Tibial nerve (tissue), 4 donors: ENCODE data around the gene USP34. TPM values are rescaled to one million over a fixed set of nuclear protein-coding genes. Genes with fewer than 3 reads are reported as not detected.

Source experiments
- DNase-seq, 2 donors: peaks; one replicate each; pipeline ENCODE4 v3.0.0-alpha.2; 2019; ENCODE audit warnings: low spot score in 2 of 2
- H3K27ac ChIP-seq, 4 donors: fragments of 200-600 bp; sonication (generic) in 3 of 4; one replicate each; pipeline ENCODE4 v1.5.1; 2017 to 2019; ENCODE audit warnings: mild to moderate bottlenecking in 1 of 4
- H3K27me3 ChIP-seq, 2 donors: fragments of 200-600 bp; sonication (generic) in 1 of 2; one replicate each; pipeline versions ENCODE4 v1.5.1 to v1.6.0; 2017 to 2019
- H3K36me3 ChIP-seq, 3 donors: fragments of 200-600 bp; sonication (generic); one replicate each; pipeline ENCODE4 v1.5.1; 2018 to 2019
- H3K4me1 ChIP-seq, 4 donors: fragments of 200-600 bp; sonication (generic) in 3 of 4; one replicate each; pipeline ENCODE4 v1.5.1; 2017 to 2019
- H3K4me3 ChIP-seq, 4 donors: fragments of 200-600 bp; sonication (generic) in 3 of 4; one replicate each; pipeline ENCODE4 v1.5.1; 2017 to 2019; ENCODE audit warnings: mild to moderate bottlenecking in 1 of 4, moderate library complexity in 1 of 4
- H3K9me3 ChIP-seq, 4 donors: fragments of 200-600 bp; sonication (generic) in 3 of 4; one replicate each; pipeline ENCODE4 v1.5.1; 2017 to 2019
- EP300 ChIP-seq, 2 donors: sonication (generic); formaldehyde crosslinking; IDR thresholded peaks; one replicate each; pipeline ENCODE4 v1.6.1; 2017; ENCODE audit warnings: antibody characterized with exemption in 2 of 2, mild to moderate bottlenecking in 1 of 2
- POLR2A ChIP-seq, 2 donors: fragments of 450-650 bp; IDR thresholded peaks; one replicate each; pipeline ENCODE4 v1.6.1; 2017; ENCODE audit warnings: antibody characterized with exemption in 2 of 2, mild to moderate bottlenecking in 2 of 2, moderate library complexity in 2 of 2
- WGBS, 2 donors: methylation state at CpG; one replicate each; pipeline ENCODE4 v1.1.5; 2018; 5-methylcytosine and 5-hydroxymethylcytosine counted together
- total RNA-seq, 4 donors: library from RNA; depleted of rRNA; stranded (reverse); fragments of >200 nt; gene quantifications; one replicate each; pipeline ENCODE4 v1.1.0, GENCODE V29; 2016
- TF ChIP-seq, protein P1 (sequence below), 5 experiments: fragments of 200-600 bp in 3 of 5; fragments of 450-650 bp in 2 of 5; sonication (generic) in 3 of 5; IDR thresholded peaks; one replicate each; pipeline ENCODE4 v1.5.1; 2016 to 2019; ENCODE audit warnings: antibody characterized with exemption in 5 of 5, mild to moderate bottlenecking in 3 of 5, moderate library complexity in 2 of 5

USP34 gene
- total RNA-seq, 4 donors from 2014 or later = 114 to 211 (median 148) TPM

GRCh38 chr2:61411109-61411508 is 59.8 kb downstream of the USP34 start:
- Histone ChIP-seq H3K36me3 (peaks cover 0 to 16% (median 0%) of the 10 kb centered on the region in 3 donors), H3K4me1 (peaks cover 0 to 10% (median 0%) of the 10 kb centered on the region in 4 donors), H3K27ac (no peak overlapping the region), H3K9me3 (no peaks in the 10 kb centered on the region), H3K27me3 (no peaks in the 10 kb centered on the region), H3K4me3 (no peak overlapping the region)
- WGBS, 2 donors = 87 to 88% methylated on average over 5 of the region's 5 CpGs
- TF ChIP-seq EP300 (IDR thresholded peaks at IDR 0.05) (no peak), POLR2A (IDR thresholded peaks at IDR 0.05) (no peak)
- TF ChIP-seq, protein P1, sequence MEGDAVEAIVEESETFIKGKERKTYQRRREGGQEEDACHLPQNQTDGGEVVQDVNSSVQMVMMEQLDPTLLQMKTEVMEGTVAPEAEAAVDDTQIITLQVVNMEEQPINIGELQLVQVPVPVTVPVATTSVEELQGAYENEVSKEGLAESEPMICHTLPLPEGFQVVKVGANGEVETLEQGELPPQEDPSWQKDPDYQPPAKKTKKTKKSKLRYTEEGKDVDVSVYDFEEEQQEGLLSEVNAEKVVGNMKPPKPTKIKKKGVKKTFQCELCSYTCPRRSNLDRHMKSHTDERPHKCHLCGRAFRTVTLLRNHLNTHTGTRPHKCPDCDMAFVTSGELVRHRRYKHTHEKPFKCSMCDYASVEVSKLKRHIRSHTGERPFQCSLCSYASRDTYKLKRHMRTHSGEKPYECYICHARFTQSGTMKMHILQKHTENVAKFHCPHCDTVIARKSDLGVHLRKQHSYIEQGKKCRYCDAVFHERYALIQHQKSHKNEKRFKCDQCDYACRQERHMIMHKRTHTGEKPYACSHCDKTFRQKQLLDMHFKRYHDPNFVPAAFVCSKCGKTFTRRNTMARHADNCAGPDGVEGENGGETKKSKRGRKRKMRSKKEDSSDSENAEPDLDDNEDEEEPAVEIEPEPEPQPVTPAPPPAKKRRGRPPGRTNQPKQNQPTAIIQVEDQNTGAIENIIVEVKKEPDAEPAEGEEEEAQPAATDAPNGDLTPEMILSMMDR (IDR thresholded peaks at IDR 0.05) = no peak
- no peak for DNase-seq

GRCh38 chr2:61410185-61410584 is 60.7 kb downstream of the USP34 start:
- TF ChIP-seq EP300 (IDR thresholded peaks at IDR 0.05) = no peak
- no peak for TF ChIP-seq POLR2A (IDR thresholded peaks at IDR 0.05)
- TF ChIP-seq, protein P1 (IDR thresholded peaks at IDR 0.05) = no peak
- H3K36me3 ChIP-seq = peaks cover 0 to 16% (median 0%) of the 10 kb centered on the region in 3 donors
- no peaks in the 10 kb centered on the region for H3K27me3 ChIP-seq
- no peak for DNase-seq
- no peak overlapping the region for H3K27ac ChIP-seq
- peaks cover 0 to 1% (median 0%) of the 10 kb centered on the region in 4 donors for H3K4me1 ChIP-seq
- H3K4me3 ChIP-seq = no peak overlapping the region
- H3K9me3 ChIP-seq = no peaks in the 10 kb centered on the region
- WGBS, 2 donors = 93% methylated on average over 3 of the region's 3 CpGs

DNA sequence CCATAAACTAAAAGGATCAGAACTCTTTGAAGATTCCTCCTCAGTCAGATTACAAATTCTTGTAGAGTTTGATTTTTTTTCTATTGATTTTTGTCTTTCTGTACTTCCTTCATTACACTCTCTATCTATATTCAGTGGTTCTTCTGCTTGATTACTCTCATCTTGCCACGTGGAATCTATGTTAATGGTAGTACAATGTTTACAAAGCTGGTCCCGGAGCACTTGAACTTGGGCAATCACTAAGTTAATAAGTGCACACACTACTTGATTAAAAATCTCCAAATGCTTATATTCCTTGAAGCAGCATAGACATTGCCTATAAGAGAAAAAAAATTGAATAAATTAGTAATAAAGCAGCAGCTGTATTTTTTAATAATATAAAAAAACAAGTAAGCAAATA is 65.1 kb downstream of the USP34 start:
- Histone ChIP-seq H3K36me3 (peaks cover 0 to 29% (median 0%) of the 10 kb centered on the region in 3 donors), H3K4me3 (no peak overlapping the region), H3K27me3 (no peaks in the 10 kb centered on the region), H3K9me3 (no peaks in the 10 kb centered on the region), H3K4me1 (no peaks in the 10 kb centered on the region), H3K27ac (no peak overlapping the region)
- TF ChIP-seq POLR2A (IDR thresholded peaks at IDR 0.05) (no peak), EP300 (IDR thresholded peaks at IDR 0.05) (no peak)
- TF ChIP-seq, protein P1 (IDR thresholded peaks at IDR 0.05) = no peak
- DNase-seq = no peak
- 50 to 65% methylated on average over 2 of the region's 2 CpGs for WGBS, 2 donors

DNA sequence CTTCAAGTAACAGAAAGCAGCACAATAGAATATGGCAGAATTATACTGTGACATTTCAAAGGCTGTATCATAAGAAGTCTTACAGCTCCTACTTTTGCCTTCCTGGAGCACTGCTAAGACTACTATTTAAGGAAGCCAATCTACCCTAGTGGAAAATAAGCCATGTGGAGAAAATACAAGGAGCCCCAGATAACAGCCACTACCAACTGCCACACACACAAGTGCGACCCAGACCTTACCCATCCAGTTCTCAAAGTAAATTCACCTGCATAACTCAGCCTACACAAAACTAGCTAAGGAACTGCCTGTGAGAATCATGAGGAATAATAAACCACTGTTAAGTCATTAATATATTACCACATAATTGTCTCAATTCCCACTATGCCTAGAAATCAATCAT is 66.4 kb downstream of the USP34 start:
- H3K4me3 ChIP-seq = no peak overlapping the region
- no peak for DNase-seq
- no peaks in the 10 kb centered on the region for H3K27me3 ChIP-seq
- H3K36me3 ChIP-seq = peaks cover 0 to 38% (median 0%) of the 10 kb centered on the region in 3 donors
- 96 to 100% methylated on average over 1 of the region's 1 CpG for WGBS, 2 donors
- TF ChIP-seq, protein P1 (IDR thresholded peaks at IDR 0.05) = no peak
- TF ChIP-seq EP300 (IDR thresholded peaks at IDR 0.05) (no peak), POLR2A (IDR thresholded peaks at IDR 0.05) (no peak)
- no peak overlapping the region for H3K27ac ChIP-seq
- H3K4me1 ChIP-seq = no peaks in the 10 kb centered on the region
- H3K9me3 ChIP-seq = no peaks in the 10 kb centered on the region

GRCh38 chr2:61398413-61398812 is 72.5 kb downstream of the USP34 start:
- no peak for DNase-seq
- 89 to 94% methylated on average over 12 of the region's 12 CpGs for WGBS, 2 donors
- H3K9me3 ChIP-seq = no peaks in the 10 kb centered on the region

More at GRCh38 chr2:61398413-61398812, 72.5 kb downstream of the USP34 start:
- H3K36me3 ChIP-seq = peaks cover 0 to 40% (median 0%) of the 10 kb centered on the region in 3 donors
- no peaks in the 10 kb centered on the region for H3K27me3 ChIP-seq
- H3K27ac ChIP-seq = no peak overlapping the region
- TF ChIP-seq EP300 (IDR thresholded peaks at IDR 0.05) (no peak), POLR2A (IDR thresholded peaks at IDR 0.05) (no peak)
- TF ChIP-seq, protein P1 (IDR thresholded peaks at IDR 0.05) = no peak
- H3K4me1 ChIP-seq = no peaks in the 10 kb centered on the region
- no peak overlapping the region for H3K4me3 ChIP-seq
